HG03045 (cell line): Measurements from ENCODE around the gene DALRD3.

ENCODE experiments used
- ATAC-seq: cut with Tn5 transposase; IDR thresholded peaks from one replicate; pipeline ENCODE4 v1.9.1; 2021; ENCODE audit warnings: mild to moderate bottlenecking, moderate library complexity; ENCODE audit not compliant: unreplicated experiment

DALRD3 gene

GRCh38 chr3:49017971-49018706 is at the start of gene DALRD3:
TSS of gene DALRD3 (minus strand) at chr3:49018580. CDS start at chr3:49018564, 16 bp downstream.
- ATAC-seq = no peak

- ATAC-seq = no peak
Observed at GRCh38 chr3:49058011-49058410, 39.6 kb upstream of the DALRD3 start.

- ATAC-seq = no peak
Observed at GRCh38 chr3:49057268-49057667, 38.9 kb upstream of the DALRD3 start.

- no peak for ATAC-seq
Observed at GRCh38 chr3:49054344-49054862, 36.0 kb upstream of the DALRD3 start.

GRCh38 chr3:49053543-49053942 is 35.2 kb upstream of the DALRD3 start:
- ATAC-seq = no peak

GRCh38 chr3:49035281-49035680 is 16.9 kb upstream of the DALRD3 start:
- ATAC-seq = no peak

GRCh38 chr3:49034650-49035049 is 16.3 kb upstream of the DALRD3 start:
- no peak for ATAC-seq

GRCh38 chr3:49032646-49033304 is 14.4 kb upstream of the DALRD3 start:
- ATAC-seq = no peak

- ATAC-seq = no peak
Observed at GRCh38 chr3:49030321-49030720, 11.9 kb upstream of the DALRD3 start.

- no peak for ATAC-seq
Observed at GRCh38 chr3:49029563-49029884, 11.1 kb upstream of the DALRD3 start.

GRCh38 chr3:49028673-49029562 is 10.5 kb upstream of the DALRD3 start, which contains the start of gene IMPDH2:
TSS of gene IMPDH2 (minus strand) at chr3:49029398. CDS start at chr3:49029350, 48 bp downstream.
- peak; percentile 90 for ATAC-seq

- ATAC-seq = no peak
Observed at GRCh38 chr3:49028298-49028672, 9.9 kb upstream of the DALRD3 start.

GRCh38 chr3:49027634-49028033 is 9.3 kb upstream of the DALRD3 start:
- ATAC-seq = no peak

GRCh38 chr3:49026536-49026935 is 8.2 kb upstream of the DALRD3 start:
- ATAC-seq = no peak

GRCh38 chr3:49025793-49026520 is 7.6 kb upstream of the DALRD3 start:
- ATAC-seq = no peak

GRCh38 chr3:49025005-49025792 is 6.8 kb upstream of the DALRD3 start:
- no peak for ATAC-seq

GRCh38 chr3:49024449-49024848 is 6.1 kb upstream of the DALRD3 start:
- ATAC-seq = no peak

GRCh38 chr3:49023775-49024174 is 5.4 kb upstream of the DALRD3 start:
- no peak for ATAC-seq

- no peak for ATAC-seq
Observed at GRCh38 chr3:49022688-49023171, 4.3 kb upstream of the DALRD3 start.
